HG03457 (cell line): Measurements from ENCODE around the gene RIN3.

Experiments
- ATAC-seq: cut with Tn5 transposase; IDR thresholded peaks from one replicate; pipeline ENCODE4 v1.9.1; 2021; ENCODE audit warnings: moderate number of reproducible peaks; ENCODE audit not compliant: unreplicated experiment

The RIN3 gene

GRCh38 chr14:92644970-92645515 lies 131.5 kb downstream of the RIN3 start:
- no peak for ATAC-seq

- no peak for ATAC-seq
These were observed 132.4 kb downstream of the RIN3 start for GRCh38 chr14:92645841-92646478.

DNA sequence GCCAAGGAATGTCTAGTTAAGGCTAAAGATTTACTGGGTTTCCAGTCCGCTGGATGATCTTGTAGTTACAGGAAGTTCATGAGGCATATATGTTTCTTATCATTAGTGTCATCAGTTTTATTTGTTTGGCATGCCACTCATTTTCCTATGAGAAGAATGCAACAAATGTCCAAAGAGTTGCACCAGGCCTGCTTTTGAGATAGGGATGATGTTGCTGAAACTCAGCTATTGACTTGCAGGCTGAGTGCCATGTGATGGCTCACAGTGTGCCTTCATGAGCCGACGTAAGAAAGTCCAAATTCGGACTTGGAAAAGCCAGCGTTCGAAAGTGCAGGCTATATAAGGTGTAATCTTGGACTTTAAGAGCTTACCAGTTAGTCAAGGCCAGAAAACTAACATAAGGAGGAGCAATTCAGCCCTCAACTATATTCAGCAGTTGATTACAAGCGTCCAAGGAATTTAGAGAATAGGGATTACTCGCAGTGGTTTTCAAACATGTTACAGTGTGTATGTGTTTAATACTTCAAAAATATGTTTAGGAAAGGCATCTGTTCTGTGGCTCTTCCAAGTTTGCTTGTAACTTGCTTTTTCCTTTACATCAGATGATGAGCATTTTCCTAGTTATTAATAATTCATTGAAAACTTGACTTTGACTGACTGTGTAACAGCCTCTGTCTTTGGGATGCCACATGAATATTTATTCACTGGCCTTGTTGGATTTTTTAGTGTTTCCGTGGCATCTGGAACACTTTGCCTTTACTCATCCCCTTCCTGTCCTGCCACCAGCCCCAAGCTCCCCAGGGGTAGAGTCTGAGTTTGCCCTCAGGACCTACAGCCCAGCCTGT lies 133.6 kb downstream of the RIN3 start:
- no peak for ATAC-seq

- no peak for ATAC-seq
These were observed 134.3 kb downstream of the RIN3 start for GRCh38 chr14:92647797-92648279.

DNA sequence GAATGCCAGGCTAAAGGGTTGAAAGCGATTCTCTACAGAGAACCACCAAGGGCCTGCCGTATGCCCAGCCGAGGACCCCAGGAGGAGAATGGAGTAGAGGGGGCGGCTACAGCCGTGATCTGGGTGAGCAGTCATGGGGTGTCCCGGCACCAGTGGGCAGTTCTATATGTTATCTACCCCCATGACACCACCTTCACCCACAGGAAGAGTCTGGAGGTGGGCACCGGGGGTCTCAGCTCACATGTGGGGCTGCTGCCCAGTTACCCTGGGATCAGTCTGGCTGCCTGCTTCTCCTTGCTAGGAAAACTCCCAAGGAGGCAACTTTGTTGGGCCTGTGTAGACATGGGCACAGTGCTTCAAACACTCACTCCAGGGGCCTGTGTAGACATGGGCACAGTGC lies 135.5 kb downstream of the RIN3 start:
- no peak for ATAC-seq

DNA sequence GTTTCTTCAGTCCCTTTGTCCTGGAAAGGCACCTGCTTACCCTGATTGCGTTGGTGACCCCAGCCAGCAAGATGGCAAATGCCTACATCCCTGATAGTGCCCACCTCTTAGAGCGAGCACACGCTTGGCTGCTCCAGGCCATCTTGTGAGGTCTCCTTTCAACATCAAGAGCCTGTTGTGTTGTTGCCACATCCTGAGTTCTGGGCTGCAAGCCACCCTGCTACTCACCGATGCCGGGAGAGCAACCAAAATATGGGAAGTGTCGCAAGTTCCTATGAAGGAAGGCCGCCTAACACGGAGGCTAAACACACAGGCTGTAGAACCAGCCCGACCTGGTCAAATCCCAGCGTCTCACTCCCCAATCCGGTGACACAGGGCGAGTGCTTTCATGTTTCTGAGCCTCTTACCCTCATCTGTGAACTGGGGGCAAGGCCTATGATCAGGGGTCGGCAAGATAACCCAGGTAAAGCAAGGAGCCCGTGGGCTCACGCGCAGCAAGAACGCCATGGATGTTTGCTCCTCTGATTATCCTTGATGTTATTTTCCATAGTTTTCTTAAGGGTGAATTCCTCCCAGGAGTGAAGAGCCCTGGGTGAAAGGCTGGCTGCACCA lies 136.5 kb downstream of the RIN3 start:
- no peak for ATAC-seq

- ATAC-seq, result no peak
These were observed 137.1 kb downstream of the RIN3 start for GRCh38 chr14:92650581-92651105.

- ATAC-seq, result peak; percentile 56
These were observed 137.7 kb downstream of the RIN3 start for GRCh38 chr14:92651106-92651757.

GRCh38 chr14:92651758-92652406 lies 138.3 kb downstream of the RIN3 start:
- ATAC-seq, result no peak

GRCh38 chr14:92652413-92653151 lies 139.0 kb downstream of the RIN3 start:
- no peak for ATAC-seq

DNA sequence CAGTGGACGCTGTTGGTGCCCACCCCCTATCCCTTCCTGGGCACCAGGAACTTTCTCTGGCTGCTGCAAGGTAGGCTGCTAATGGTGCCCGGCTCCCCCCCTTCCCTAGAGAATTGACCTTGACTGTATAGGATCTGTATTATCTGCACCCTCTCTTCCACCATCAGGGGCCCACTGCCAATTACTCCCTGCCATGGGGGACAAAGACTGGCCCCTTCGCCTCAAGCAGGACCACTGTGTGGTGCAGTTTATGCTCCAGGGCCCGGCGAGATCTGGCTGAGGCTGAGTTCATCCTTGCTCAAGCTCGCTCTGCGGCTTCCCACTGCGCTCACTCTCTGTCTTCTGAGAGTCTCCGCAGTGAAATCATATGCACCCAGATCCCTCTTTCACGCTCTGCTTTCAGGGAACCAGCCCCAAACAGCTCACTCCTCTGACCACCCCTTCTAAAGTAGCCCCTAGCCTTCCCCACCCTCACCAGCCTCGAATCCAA lies 139.6 kb downstream of the RIN3 start:
- no peak for ATAC-seq

DNA sequence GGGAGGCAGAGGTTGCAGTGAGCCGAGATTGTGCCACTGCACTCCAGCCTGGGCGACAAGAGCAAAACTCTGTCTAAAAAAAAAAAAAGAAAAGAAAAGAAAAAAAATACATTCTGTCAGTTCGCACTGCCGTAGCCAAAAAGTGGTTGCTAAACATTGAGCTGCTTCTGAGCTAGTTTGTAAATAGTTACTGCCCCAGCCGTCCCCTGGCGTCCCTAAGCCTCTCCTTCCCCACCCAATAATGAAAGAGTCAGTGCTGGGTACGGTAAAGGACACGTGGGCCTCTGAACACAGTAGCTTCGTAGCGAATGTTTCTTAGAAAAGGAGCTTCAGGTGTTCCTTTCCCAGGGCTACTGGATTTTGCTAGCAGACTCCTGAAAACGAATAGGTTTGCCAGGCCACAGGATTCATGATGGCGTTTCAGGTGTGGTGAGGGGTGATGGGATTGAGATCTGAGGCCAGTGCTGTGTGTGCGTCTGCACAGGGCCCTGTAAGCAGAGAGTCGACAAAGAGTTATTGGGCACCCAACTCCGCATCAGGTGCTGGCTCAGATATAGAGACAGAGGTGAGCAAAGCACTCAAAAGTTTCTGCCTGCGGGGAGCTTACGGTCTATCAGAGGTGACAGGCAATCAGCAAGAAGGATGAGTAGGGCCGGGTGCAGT lies 140.8 kb downstream of the RIN3 start:
- ATAC-seq, result no peak

- no peak for ATAC-seq
These were observed 142.0 kb downstream of the RIN3 start for GRCh38 chr14:92655419-92656201.

DNA sequence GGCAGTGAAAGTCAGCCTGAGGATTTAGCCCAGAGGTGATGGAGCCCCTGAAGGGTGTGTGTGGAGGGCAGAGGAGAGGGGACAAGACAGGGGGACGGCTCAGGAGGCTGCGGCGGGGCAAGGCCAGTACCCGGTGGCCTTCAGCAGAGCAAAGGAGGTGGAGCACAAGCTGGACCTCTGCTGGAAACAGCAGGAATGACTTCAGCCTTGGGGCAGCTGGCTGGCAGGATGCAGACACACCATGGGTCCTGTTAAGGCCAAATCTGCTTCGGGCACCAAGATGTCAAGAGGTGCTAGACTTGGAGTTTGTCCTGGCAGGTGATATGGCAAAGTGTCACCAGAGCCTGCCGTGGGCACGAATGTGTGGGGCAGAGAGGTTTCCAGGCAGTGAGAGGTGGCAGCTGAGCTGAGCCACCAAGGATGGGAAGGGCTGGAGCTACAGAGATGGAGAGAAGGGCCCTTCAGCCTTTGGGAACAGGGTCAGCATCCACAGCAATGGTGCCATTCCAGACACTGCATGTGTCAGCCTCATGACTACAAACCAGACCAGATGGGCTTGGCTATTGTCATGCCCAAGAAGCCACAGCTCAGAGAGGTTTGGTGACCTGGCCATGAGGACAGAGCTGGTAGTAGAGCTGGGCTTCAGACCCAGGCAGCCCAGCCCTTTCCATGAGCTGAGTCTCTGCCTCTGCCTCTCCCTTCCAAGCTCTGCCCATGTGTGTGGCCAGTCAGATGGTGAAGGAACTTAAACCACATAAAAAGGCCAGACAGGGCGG lies 142.9 kb downstream of the RIN3 start:
- no peak for ATAC-seq

DNA sequence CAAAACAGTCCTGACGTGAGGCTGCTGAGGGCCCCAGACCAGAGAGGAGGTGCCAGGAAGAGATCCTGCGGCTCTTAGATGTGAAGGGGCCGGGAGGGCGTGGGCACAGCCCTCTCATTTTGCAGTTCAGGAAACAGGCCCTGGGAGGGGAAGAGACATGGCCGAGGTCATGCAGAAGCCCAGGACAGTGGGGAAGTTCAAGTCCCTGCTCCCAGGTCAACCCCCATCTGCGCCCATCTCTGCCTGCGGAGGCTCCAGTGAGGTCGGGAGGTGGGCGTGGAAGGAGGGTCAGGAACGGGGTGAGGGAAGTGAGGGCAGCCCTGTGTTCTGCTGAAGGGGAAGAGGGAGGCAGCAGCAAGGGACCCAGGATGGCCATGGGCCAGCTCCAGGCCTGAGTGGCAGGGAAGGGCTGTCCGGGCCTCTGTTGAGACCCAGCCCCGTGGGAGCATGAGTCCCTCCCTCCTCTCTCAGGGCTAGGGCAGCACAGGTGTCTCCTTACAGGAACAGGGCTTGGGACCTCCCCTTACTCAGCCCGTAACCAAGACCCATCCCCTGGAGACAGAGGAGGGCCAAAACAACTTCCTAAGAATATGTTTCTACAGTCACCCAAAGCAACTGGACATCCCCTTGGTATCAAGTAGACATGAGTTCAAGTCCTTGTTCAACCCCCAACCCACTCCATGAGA lies 144.0 kb downstream of the RIN3 start:
- no peak for ATAC-seq

DNA sequence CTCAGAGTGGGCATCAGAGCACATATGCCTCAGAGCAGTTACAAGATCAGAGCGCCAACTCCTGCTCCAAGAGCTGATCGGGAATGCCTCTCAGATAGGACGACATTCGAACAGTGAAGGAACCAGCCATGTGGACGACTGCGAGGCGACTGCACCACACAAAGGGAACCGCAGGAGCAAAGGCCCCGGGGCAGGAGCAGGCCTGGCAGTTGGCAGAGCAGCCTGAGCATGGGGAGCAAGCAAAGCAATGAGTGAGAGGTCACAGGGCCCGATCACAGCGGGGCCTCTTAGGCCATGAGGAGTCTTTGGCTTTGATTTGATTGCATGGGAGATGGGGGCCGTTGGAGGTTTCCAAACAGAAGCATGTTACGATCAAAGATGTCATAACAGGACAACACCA lies 144.6 kb downstream of the RIN3 start:
- ATAC-seq, result no peak

GRCh38 chr14:92658684-92659083 lies 145.1 kb downstream of the RIN3 start:
- no peak for ATAC-seq
